GM19438 (cell line): ENCODE measurements around the gene TM4SF20.
"Not testable (repeated sequence)": the region's sequence is repeated elsewhere in the genome, so short reads cannot be mapped to it uniquely, and the experiment has no call there.

Experiments
- ATAC-seq: cut with Tn5 transposase; IDR thresholded peaks from one replicate; pipeline ENCODE4 v1.9.1; 2021; ENCODE audit warnings: low read depth; ENCODE audit not compliant: unreplicated experiment

TM4SF20 gene

GRCh38 chr2:227398684-227399670, 19.9 kb upstream of the TM4SF20 start:
- no peak for ATAC-seq

- no peak for ATAC-seq
Measured at GRCh38 chr2:227397562-227397961, 18.5 kb upstream of the TM4SF20 start.

- ATAC-seq, result no peak
Measured at GRCh38 chr2:227395556-227395955, 16.4 kb upstream of the TM4SF20 start.

- no peak for ATAC-seq
Measured at GRCh38 chr2:227394401-227394800, 15.3 kb upstream of the TM4SF20 start.

- ATAC-seq, result no peak
Measured at GRCh38 chr2:227390468-227391256, 11.6 kb upstream of the TM4SF20 start.

- ATAC-seq, result no peak
Measured at GRCh38 chr2:227389661-227390060, 10.6 kb upstream of the TM4SF20 start.

GRCh38 chr2:227389231-227389630, 10.1 kb upstream of the TM4SF20 start:
- no peak for ATAC-seq

- ATAC-seq, result no peak
Measured at GRCh38 chr2:227388537-227389011, 9.5 kb upstream of the TM4SF20 start.

- ATAC-seq, result not testable (repeated sequence)
Measured at GRCh38 chr2:227387583-227387982, 8.5 kb upstream of the TM4SF20 start, which contains the start of gene SCYGR1. Gene SCYGR1, minus strand, starts transcription at chr2:227387949. Its CDS starts 0 bp downstream, at chr2:227387949.

- ATAC-seq, result no peak
Measured at GRCh38 chr2:227386630-227387029, 7.5 kb upstream of the TM4SF20 start.

GRCh38 chr2:227383686-227384085, 4.6 kb upstream of the TM4SF20 start:
- ATAC-seq, result no peak

GRCh38 chr2:227382241-227382835, 3.2 kb upstream of the TM4SF20 start:
- not testable (repeated sequence) for ATAC-seq

- no peak for ATAC-seq
Measured at GRCh38 chr2:227378371-227378782, 729 bp downstream of the TM4SF20 start.

- no peak for ATAC-seq
Measured at GRCh38 chr2:227377467-227378351, 1.4 kb downstream of the TM4SF20 start.

- no peak for ATAC-seq
Measured at GRCh38 chr2:227376656-227377396, 2.3 kb downstream of the TM4SF20 start.

- ATAC-seq, result no peak
Measured at GRCh38 chr2:227374158-227374557, 4.9 kb downstream of the TM4SF20 start.

- no peak for ATAC-seq
Measured at GRCh38 chr2:227373389-227373788, 5.7 kb downstream of the TM4SF20 start.

- ATAC-seq, result no peak
Measured at GRCh38 chr2:227370791-227371312, 8.3 kb downstream of the TM4SF20 start.

GRCh38 chr2:227370092-227370491, 9.0 kb downstream of the TM4SF20 start:
- ATAC-seq, result no peak
